ENCODE measurements around the gene TNXB.
"Not testable (repeated sequence)": the region's sequence is repeated elsewhere in the genome, so short reads cannot be mapped to it uniquely, and the experiment has no call there.

TNXB gene

DNA sequence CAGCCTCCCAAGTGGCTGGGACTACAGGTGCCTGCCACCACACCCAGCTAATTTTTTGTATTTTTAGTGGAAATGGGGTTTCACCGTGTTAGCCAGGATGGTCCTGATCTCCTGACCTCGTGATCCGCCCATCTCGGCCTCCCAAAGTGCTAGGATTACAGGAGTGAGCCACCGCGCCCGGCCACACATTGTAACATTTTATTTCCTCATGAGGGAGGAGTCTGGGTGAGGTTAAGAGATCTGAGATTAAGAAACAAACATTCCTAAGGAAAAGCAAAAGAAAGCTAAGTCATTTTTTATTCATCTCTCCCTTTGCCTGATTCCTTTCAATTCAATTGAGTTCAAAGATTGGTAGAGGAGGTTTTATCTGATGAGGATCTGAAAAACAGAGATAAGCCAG is 35.1 kb upstream of the TNXB start:
- DNase-seq (ENCODE audit: low spot score): not testable (repeated sequence)

GRCh38 chr6:32140420-32141046 is 31.4 kb upstream of the TNXB start:
- no peak for DNase-seq (ENCODE audit: low spot score)

DNA sequence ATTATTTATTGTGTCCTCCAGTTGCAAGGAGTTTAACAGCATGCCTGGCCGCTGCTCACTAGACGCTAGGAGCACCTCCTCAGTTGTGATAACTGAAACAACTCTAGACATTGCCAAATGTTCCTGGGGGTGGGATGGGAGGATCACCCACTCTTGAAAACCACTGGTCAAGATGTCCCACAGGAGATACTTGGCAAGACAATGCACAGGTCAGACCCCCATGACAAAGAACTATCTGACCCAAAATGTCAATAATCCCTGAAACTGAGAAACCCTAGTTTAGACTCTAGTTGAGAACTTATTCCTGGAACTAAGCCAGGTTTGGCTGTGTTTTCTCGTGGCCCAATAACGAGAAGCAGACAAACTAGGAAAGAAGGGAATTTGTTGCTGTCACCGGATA is 30.5 kb upstream of the TNXB start:
- DNase-seq (ENCODE audit: low spot score): no peak

DNA sequence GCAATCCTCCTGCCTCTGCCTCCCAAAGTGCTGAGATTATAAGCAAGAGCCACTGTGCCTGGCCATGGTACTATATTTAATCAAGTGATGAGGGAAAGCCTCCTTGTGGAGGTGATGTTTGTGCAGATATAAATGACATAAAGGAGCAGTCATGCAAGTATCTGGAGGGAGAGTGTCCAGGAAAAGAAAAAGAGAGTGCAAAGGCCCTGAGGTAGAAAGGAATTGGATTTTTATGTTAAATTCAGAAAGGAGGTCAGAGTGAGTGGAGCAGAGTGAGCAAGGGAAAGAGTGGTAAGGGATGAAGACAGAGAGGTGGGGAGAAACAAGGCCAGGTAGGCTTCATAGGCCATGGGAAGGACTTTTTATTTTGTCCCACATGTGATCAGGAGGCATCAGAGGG is 28.3 kb upstream of the TNXB start:
- no peak for DNase-seq (ENCODE audit: low spot score)

GRCh38 chr6:32133786-32134185 is 24.6 kb upstream of the TNXB start:
- no peak for DNase-seq (ENCODE audit: low spot score)

DNA sequence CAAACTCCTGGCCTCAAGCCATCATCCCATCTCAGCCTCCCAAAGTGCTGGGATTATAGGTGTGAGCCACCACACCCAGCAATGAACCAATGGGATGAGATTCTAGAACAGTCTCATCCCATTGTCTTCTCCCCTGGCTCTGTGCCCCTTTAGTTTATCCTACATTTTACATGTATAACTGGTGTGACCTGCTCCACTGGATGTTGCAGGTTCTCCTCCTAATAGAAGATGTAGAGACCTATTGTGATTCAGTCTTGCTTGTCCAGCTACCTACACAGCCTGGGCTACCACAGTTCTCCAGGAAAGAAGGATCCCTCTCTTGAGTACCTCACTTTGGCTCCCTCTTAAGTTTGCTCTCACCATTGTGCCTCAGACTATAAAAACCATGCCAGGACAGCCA is 23.0 kb upstream of the TNXB start:
- DNase-seq (ENCODE audit: low spot score): no peak

DNA sequence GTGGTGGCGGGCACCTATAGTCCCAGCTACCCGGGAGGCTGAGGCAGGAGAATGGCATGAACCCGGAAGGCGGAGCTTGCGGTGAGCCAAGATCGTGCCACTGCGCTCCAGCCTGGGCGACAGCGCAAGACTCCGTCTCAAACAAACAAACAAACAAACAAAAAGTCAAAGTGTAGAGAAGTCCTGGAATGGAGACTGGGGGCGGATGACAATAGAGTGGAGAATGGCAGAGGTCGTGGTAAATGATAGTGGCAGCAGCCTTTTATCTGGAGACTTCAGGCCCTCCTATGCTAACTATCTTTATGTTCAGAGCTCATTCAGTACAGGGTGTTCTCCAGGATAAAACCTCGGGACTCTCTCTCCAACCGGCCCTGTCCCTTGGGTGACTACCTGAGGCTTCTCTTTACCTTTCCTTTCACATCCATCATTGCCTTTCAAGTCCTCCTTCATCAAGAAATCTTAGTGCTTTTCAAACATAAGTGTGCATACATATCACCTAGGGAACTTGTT is 22.4 kb upstream of the TNXB start:
- DNase-seq (ENCODE audit: low spot score): no peak

- no peak for DNase-seq (ENCODE audit: low spot score)
Observed at GRCh38 chr6:32129297-32130088, 20.4 kb upstream of the TNXB start.

DNA sequence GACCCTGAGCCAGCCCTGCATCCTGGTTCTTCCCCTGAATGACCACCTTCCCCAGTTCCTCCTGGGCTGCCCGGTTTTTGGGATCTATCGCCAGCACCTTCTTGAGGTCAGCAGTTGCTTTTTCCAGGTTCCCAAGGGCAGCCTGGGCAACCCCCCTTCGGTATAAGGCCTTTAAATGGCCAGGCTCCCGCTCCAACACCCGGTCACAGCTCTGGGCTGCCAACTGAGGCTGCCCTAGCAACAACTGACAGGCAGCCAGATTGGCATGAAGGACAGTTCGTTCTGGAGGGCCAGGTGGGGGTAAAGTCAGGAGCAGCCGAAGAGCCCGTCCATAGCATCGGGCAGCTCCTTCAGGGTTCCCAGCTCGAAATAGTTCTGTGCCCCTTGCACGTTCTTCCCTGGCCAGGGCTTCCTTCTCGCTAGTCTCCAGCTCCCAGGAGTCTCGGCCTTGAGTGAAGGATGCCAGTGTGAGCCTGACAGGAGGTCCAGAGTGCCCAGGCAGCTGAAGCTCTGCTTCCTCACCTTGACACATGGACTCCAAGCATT is 19.7 kb upstream of the TNXB start:
- DNase-seq (ENCODE audit: low spot score): no peak

GRCh38 chr6:32127717-32128592 is 18.8 kb upstream of the TNXB start, which contains the start of gene ATF6B:
Gene ATF6B, minus strand, starts transcription at chr6:32128246. Its CDS starts 39 bp downstream, at chr6:32128207.
- DNase-seq (ENCODE audit: low spot score): peak; percentile 99

GRCh38 chr6:32127409-32127716 is 18.2 kb upstream of the TNXB start:
- no peak for DNase-seq (ENCODE audit: low spot score)

- no peak for DNase-seq (ENCODE audit: low spot score)
Observed at GRCh38 chr6:32126880-32127279, 17.7 kb upstream of the TNXB start.

DNA sequence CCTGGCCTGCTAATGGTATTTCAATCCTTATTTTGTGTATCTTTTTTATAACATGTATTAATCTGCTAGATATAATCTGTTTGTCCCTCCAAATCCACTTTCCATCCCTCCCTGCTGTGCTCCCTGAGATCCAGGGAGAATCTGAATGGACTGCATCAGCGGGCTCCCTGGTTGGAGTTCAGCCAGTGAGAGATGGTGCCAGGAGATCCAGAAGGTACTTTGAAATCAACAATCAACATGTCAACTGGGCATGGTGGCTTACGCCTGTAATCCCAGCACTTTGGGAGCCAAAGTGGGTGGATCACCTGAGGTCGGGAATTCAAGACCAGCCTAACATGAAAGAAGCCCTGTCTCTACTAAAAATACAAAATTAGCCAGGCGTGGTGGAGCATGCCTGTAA is 14.5 kb upstream of the TNXB start:
- no peak for DNase-seq (ENCODE audit: low spot score)

DNA sequence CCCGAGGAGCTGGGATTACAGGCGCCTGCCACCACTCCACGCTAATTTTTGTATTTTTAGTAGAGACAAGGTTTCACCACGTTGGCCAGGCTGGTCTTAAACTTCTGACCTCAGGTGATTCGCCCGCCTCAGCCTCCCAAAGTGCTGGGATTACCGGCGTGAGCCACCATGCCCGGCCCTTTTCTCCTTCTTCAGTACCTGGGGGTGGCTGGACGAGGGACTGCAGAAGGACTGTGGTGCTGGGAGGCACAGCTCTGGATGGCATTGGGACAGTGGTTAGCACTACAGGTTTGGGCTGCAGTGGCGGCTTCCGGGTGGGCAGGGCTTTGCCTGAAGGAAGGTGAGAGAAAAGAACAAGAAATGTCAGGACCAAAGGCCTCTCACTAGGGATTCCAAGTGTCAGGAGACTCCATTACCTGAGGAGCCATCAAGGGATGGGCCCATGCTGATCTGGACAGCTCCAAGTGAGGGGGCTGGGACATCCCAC is 11.5 kb upstream of the TNXB start:
- DNase-seq (ENCODE audit: low spot score): no peak

- peak; percentile 68 for DNase-seq (ENCODE audit: low spot score)
Observed at GRCh38 chr6:32118782-32119628, 9.9 kb upstream of the TNXB start.

GRCh38 chr6:32117461-32117860 is 8.3 kb upstream of the TNXB start:
- DNase-seq (ENCODE audit: low spot score): no peak

GRCh38 chr6:32116674-32117073 is 7.5 kb upstream of the TNXB start:
- DNase-seq (ENCODE audit: low spot score): no peak

DNA sequence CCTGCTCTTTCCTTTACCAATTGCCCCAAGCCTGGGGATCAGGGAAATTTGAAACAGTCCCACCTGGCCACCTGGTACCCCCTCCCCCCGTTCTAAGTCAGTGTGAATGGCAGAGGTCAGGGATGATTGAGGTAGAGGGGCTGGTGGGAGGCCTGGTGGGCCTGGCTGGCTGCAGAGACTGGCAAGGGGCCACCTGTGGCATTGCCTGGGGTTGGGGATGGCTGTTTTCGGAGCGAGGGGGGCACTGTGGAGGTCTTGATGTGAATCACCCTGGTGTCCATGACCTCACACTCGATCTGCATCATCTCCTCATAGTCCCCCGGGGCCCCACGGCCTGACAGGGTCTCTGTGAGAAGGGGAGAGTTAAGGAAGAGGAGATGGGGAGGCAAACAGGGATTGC is 6.5 kb upstream of the TNXB start:
- DNase-seq (ENCODE audit: low spot score): no peak

- DNase-seq (ENCODE audit: low spot score): no peak
Observed at GRCh38 chr6:32114796-32115195, 5.7 kb upstream of the TNXB start.

DNA sequence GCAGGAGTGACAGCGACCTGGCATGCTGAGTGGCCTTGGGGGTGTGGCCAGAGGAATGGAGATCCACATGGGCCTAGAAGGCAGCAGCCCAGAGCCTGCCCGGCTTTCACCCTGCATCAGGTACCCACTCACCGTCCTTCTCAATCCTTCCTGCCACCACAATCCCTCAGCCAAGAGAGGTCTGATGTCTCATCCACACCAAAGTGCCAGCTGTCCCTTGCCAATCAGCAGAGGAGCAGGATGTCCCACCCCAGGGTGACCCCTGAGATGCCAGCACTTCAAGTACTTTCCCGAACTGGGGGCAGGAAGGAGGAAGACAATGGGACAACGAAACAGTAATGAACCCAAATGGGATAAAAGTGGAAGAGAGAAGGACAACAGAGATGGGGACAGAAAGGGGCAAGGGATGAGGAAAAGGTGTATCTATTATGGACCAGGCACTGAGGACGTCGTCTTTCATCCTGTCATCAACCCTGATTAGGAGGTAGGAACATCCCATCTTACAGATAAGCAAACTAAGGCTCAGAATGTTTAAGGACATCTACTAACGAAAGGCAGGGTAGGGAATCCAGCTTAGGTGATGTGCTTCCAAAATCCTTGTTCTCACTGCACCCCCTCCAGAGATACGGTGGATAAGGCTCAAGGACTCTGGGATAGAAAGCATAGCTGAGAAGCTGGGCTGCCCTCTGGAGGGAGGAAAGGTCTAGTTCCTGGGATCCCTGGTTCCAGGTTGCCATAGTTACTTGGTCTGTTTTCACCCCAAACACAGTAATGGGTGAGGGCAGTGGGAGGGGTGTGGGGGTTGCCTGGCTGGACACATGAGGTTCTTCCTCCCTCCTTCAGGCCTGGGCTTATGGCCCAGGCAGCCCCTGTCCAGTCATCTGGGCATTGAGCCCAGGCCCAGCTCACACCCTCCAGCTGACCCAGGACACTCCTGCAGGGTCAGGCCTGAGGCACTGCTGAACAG is 4.5 kb upstream of the TNXB start:
- DNase-seq (ENCODE audit: low spot score): no peak
